Fibroblast of pulmonary artery (primary cell): ENCODE measurements around the gene GPC3.
"Not testable (repeated sequence)": the region's sequence is repeated elsewhere in the genome, so short reads cannot be mapped to it uniquely, and the experiment has no call there.

Experiments used
- DNase-seq: peaks from one replicate; pipeline ENCODE4 v3.0.0-alpha.2; 2010; ENCODE audit warnings: low read depth
- H3K4me3 ChIP-seq: replicated peaks from 2 replicates; pipeline ENCODE4 v1.5.1; 2011; ENCODE audit warnings: low read depth, mild to moderate bottlenecking, control low read depth, low read length, moderate library complexity
- CTCF ChIP-seq: IDR thresholded peaks from 2 replicates; pipeline ENCODE4 v1.5.1; 2011; ENCODE audit warnings: mild to moderate bottlenecking, control low read depth, low read length, inconsistent platforms; ENCODE audit errors: missing control alignments

The GPC3 gene

GRCh38 chrX:134020910-134021309, 35.5 kb upstream of the GPC3 start:
- no peak for TF ChIP-seq CTCF
- H3K4me3 ChIP-seq, result no peak overlapping the region
- no peak for DNase-seq

GRCh38 chrX:134019567-134020206, 34.3 kb upstream of the GPC3 start:
- TF ChIP-seq CTCF, result no peak
- H3K4me3 ChIP-seq, result no peak overlapping the region
- no peak for DNase-seq

- DNase-seq, H3K4me3 ChIP-seq: not testable (repeated sequence)
Observed at GRCh38 chrX:134016309-134016708, 30.9 kb upstream of the GPC3 start.

- DNase-seq, H3K4me3 ChIP-seq: not testable (repeated sequence)
Observed at GRCh38 chrX:134015510-134015909, 30.1 kb upstream of the GPC3 start.

- no peak overlapping the region for H3K4me3 ChIP-seq
- DNase-seq, result no peak
- TF ChIP-seq CTCF, result no peak
Observed at GRCh38 chrX:134013524-134013923, 28.1 kb upstream of the GPC3 start.

GRCh38 chrX:134013092-134013497, 27.7 kb upstream of the GPC3 start:
- DNase-seq, result peak; percentile 35
- H3K4me3 ChIP-seq, result no peak overlapping the region
- TF ChIP-seq CTCF, result no peak

- no peak for DNase-seq
- TF ChIP-seq CTCF, result no peak
- no peak overlapping the region for H3K4me3 ChIP-seq
Observed at GRCh38 chrX:134010690-134011089, 25.3 kb upstream of the GPC3 start.

GRCh38 chrX:134007716-134008115, 22.3 kb upstream of the GPC3 start:
- no peak for TF ChIP-seq CTCF

More at GRCh38 chrX:134007716-134008115, 22.3 kb upstream of the GPC3 start:
- no peak for DNase-seq
- H3K4me3 ChIP-seq, result no peak overlapping the region
